Astrocyte (in vitro differentiated cells and primary cell): ENCODE measurements around the gene NFATC1. TPM values are rescaled to one million over a fixed set of nuclear protein-coding genes. Genes with fewer than 3 reads are reported as not detected.

ENCODE experiments used
- DNase-seq: peaks from one replicate; pipeline ENCODE4 v3.0.0-alpha.2; 2010; ENCODE audit warnings: low read depth
- FAIRE-seq: peaks from 2 replicates; lab custom pipeline; 2011; peaks lifted over from hg19 to GRCh38; lab: Jason Lieb, UNC
- H2AFZ ChIP-seq: 2 replicates; pipeline ENCODE4 v1.6.0; 2012; ENCODE audit warnings: low read depth, low read length, inconsistent platforms
- H3K27ac ChIP-seq: 2 replicates; pipeline ENCODE4 v1.5.1; 2011; ENCODE audit warnings: low read depth, low read length, inconsistent platforms
- H3K27me3 ChIP-seq: 2 replicates; pipeline ENCODE4 v1.6.0; 2011; ENCODE audit warnings: low read length, inconsistent platforms; ENCODE audit not compliant: insufficient read depth
- H3K36me3 ChIP-seq: 2 replicates; pipeline ENCODE4 v1.5.1; 2011; ENCODE audit warnings: low read length, inconsistent platforms; ENCODE audit not compliant: insufficient read depth
- H3K4me1 ChIP-seq: 2 replicates; pipeline ENCODE4 v1.5.1; 2011; ENCODE audit warnings: low read length, inconsistent platforms; ENCODE audit not compliant: insufficient read depth
- H3K4me2 ChIP-seq: 2 replicates; pipeline ENCODE4 v1.6.0; 2012; ENCODE audit warnings: low read length, inconsistent platforms
- H3K4me3 ChIP-seq: 2 replicates; pipeline ENCODE4 v1.5.1; 2011; ENCODE audit warnings: low read depth, mild to moderate bottlenecking, low read length, inconsistent platforms; ENCODE audit not compliant: insufficient read depth
- H3K79me2 ChIP-seq: 2 replicates; pipeline ENCODE4 v1.6.0; 2012; ENCODE audit warnings: mild to moderate bottlenecking, low read length, inconsistent platforms; ENCODE audit not compliant: insufficient read depth
- H3K9ac ChIP-seq: 2 replicates; pipeline ENCODE4 v1.6.0; 2012; ENCODE audit warnings: mild to moderate bottlenecking, low read length, inconsistent platforms
- H3K9me3 ChIP-seq: 2 replicates; pipeline ENCODE4 v1.5.1; 2012; ENCODE audit warnings: low read depth, mild to moderate bottlenecking, low read length, inconsistent platforms; ENCODE audit not compliant: insufficient read depth
- H4K20me1 ChIP-seq: 2 replicates; pipeline ENCODE4 v1.6.0; 2012; ENCODE audit warnings: low read length, inconsistent platforms; ENCODE audit not compliant: insufficient read depth
- H3K27ac Mint-ChIP-seq: one replicate; pipeline ENCODE4 v1.8.0; 2021; ENCODE audit warnings: mild to moderate bottlenecking, mixed read lengths; ENCODE audit not compliant: unreplicated experiment
- H3K27me3 Mint-ChIP-seq: one replicate; pipeline ENCODE4 v1.8.0; 2021; ENCODE audit warnings: low read depth, mixed read lengths; ENCODE audit not compliant: unreplicated experiment
- H3K36me3 Mint-ChIP-seq: one replicate; pipeline ENCODE4 v1.8.0; 2021; ENCODE audit warnings: low read depth, mixed read lengths; ENCODE audit not compliant: unreplicated experiment
- H3K4me1 Mint-ChIP-seq: one replicate; pipeline ENCODE4 v1.8.0; 2021; ENCODE audit warnings: low read depth, mixed read lengths; ENCODE audit not compliant: unreplicated experiment
- H3K4me3 Mint-ChIP-seq: one replicate; pipeline ENCODE4 v1.8.0; 2021; ENCODE audit warnings: mild to moderate bottlenecking, moderate library complexity, mixed read lengths; ENCODE audit not compliant: unreplicated experiment
- H3K9me3 Mint-ChIP-seq: one replicate; pipeline ENCODE4 v1.8.0; 2021; ENCODE audit warnings: mild to moderate bottlenecking, mixed read lengths; ENCODE audit not compliant: unreplicated experiment
- CTCF ChIP-seq: IDR thresholded peaks from 2 replicates; pipeline ENCODE4 v1.5.1; 2011; ENCODE audit warnings: low read depth, mild to moderate bottlenecking, inconsistent platforms, low read length, moderate library complexity; ENCODE audit not compliant: insufficient read depth
- EZH2 ChIP-seq: IDR thresholded peaks from 2 replicates; pipeline ENCODE4 v1.6.1; 2012; ENCODE audit warnings: mild to moderate bottlenecking, low read length, inconsistent platforms; ENCODE audit not compliant: insufficient read depth
- total RNA-seq: library from RNA; stranded (reverse); gene quantifications from 2 replicates; pipeline ENCODE4 v1.2.1, GENCODE V29; 2021

The NFATC1 gene
- total RNA-seq, 1 donor from 2014 or later, result 11.0 TPM

GRCh38 chr18:79507546-79508480 lies 112.1 kb downstream of the NFATC1 start:
- peak overlapping the region; percentile 70 for H2AFZ ChIP-seq
- no peak overlapping the region for H3K4me3 Mint-ChIP-seq

GRCh38 chr18:79508565-79509535 lies 113.1 kb downstream of the NFATC1 start:
- Histone ChIP-seq H3K4me1 (peaks cover 8% of the 10 kb centered on the region), H2AFZ (no peak overlapping the region), H3K9me3 (peaks cover 4% of the 10 kb centered on the region), H3K27ac (no peak overlapping the region), H3K4me3 (no peak overlapping the region), H3K27me3 (peaks cover 4% of the 10 kb centered on the region), H3K4me2 (no peak overlapping the region), H4K20me1 (no peaks in the 10 kb centered on the region), H3K9ac (no peak overlapping the region), H3K36me3 (no peaks in the 10 kb centered on the region), H3K79me2 (no peaks in the 10 kb centered on the region)
- TF ChIP-seq CTCF (no peak), EZH2 (no peak)
- H3K4me1 Mint-ChIP-seq, result peaks cover 13% of the 10 kb centered on the region
- H3K36me3 Mint-ChIP-seq, result peaks cover 5% of the 10 kb centered on the region
- H3K9me3 Mint-ChIP-seq, result peaks cover 6% of the 10 kb centered on the region
- H3K27ac Mint-ChIP-seq, result no peak overlapping the region
- FAIRE-seq, result no peak
- no peak overlapping the region for H3K4me3 Mint-ChIP-seq
- DNase-seq, result no peak
- H3K27me3 Mint-ChIP-seq, result peaks cover 11% of the 10 kb centered on the region

More at GRCh38 chr18:79507546-79508480, 112.1 kb downstream of the NFATC1 start:
- peaks cover 8% of the 10 kb centered on the region for H3K27me3 ChIP-seq
- Mint-ChIP-seq H3K36me3 (peaks cover 5% of the 10 kb centered on the region), H3K27ac (no peak overlapping the region), H3K27me3 (peaks cover 11% of the 10 kb centered on the region), H3K4me1 (peaks cover 17% of the 10 kb centered on the region), H3K9me3 (peaks cover 6% of the 10 kb centered on the region)
- H3K4me2 ChIP-seq, result peak overlapping the region; percentile 78
- peaks cover 4% of the 10 kb centered on the region for H3K9me3 ChIP-seq
- no peak overlapping the region for H3K27ac ChIP-seq
- no peaks in the 10 kb centered on the region for H3K79me2 ChIP-seq
- peak overlapping the region; percentile 44 for H3K9ac ChIP-seq
- H3K4me3 ChIP-seq, result peak overlapping the region; percentile 41
- FAIRE-seq (no peak), DNase-seq (peak; percentile 35)
- TF ChIP-seq EZH2 (no peak), CTCF (no peak)
- no peaks in the 10 kb centered on the region for H4K20me1 ChIP-seq
- H3K36me3 ChIP-seq, result no peaks in the 10 kb centered on the region
- H3K4me1 ChIP-seq, result peaks cover 8% of the 10 kb centered on the region
